Measurements from ENCODE around the gene NBL1.

The NBL1 gene

GRCh38 chr1:19643602-19644394 is at the start of gene NBL1:
TSS of gene NBL1 (plus strand) at chr1:19644311. CDS start at chr1:19655031, 10,720 bp downstream.
- peak; percentile 51 for DNase-seq

- DNase-seq: peak; percentile 3
Measured at GRCh38 chr1:19596065-19596713, 47.9 kb upstream of the NBL1 start.

- peak; percentile 98 for DNase-seq
Measured at GRCh38 chr1:19596714-19597495, 47.2 kb upstream of the NBL1 start.

GRCh38 chr1:19597496-19598309 is 46.4 kb upstream of the NBL1 start:
- no peak for DNase-seq

GRCh38 chr1:19599810-19600209 is 44.3 kb upstream of the NBL1 start:
- DNase-seq: no peak

- DNase-seq: no peak
Measured at GRCh38 chr1:19602486-19602885, 41.6 kb upstream of the NBL1 start.

- no peak for DNase-seq
Measured at GRCh38 chr1:19605967-19606366, 38.1 kb upstream of the NBL1 start.

GRCh38 chr1:19606817-19607642 is 37.1 kb upstream of the NBL1 start:
- DNase-seq: peak; percentile 46

GRCh38 chr1:19608232-19608631 is 35.9 kb upstream of the NBL1 start:
- DNase-seq: no peak

- DNase-seq: no peak
Measured at GRCh38 chr1:19610282-19610981, 33.7 kb upstream of the NBL1 start.

- no peak for DNase-seq
Measured at GRCh38 chr1:19612530-19612929, 31.6 kb upstream of the NBL1 start.

- no peak for DNase-seq
Measured at GRCh38 chr1:19613171-19613703, 30.9 kb upstream of the NBL1 start.

GRCh38 chr1:19615438-19615837 is 28.7 kb upstream of the NBL1 start:
- DNase-seq: no peak

- no peak for DNase-seq
Measured at GRCh38 chr1:19616489-19616888, 27.6 kb upstream of the NBL1 start.

- no peak for DNase-seq
Measured at GRCh38 chr1:19617376-19617775, 26.7 kb upstream of the NBL1 start.

- DNase-seq: no peak
Measured at GRCh38 chr1:19618428-19618827, 25.7 kb upstream of the NBL1 start.

- no peak for DNase-seq
Measured at GRCh38 chr1:19619697-19620384, 24.3 kb upstream of the NBL1 start.

- no peak for DNase-seq
Measured at GRCh38 chr1:19620786-19621185, 23.3 kb upstream of the NBL1 start.

GRCh38 chr1:19621274-19621950 is 22.7 kb upstream of the NBL1 start:
- no peak for DNase-seq

GRCh38 chr1:19622204-19622603 is 21.9 kb upstream of the NBL1 start:
- no peak for DNase-seq

Data from stimulated activated CD4-positive, alpha-beta T cell treated with anti-CD3 and anti-CD28 coated beads, Interleukin-1b, Interleukin-23, amount 100 ng/mL, for 48 hours (primary cell).